Stimulated activated CD4-positive, alpha-beta T cell treated with anti-CD3 and anti-CD28 coated beads, TNF-alpha, amount 100 ng/mL, for 48 hours (primary cell): Measurements from ENCODE around the gene GSG1L.

Experiments used
- DNase-seq, 3 donors: peaks; one replicate each; pipeline ENCODE4 v3.0.0-alpha.2; 2020; ENCODE audit warnings: low read depth in 3 of 3

The GSG1L gene

DNA sequence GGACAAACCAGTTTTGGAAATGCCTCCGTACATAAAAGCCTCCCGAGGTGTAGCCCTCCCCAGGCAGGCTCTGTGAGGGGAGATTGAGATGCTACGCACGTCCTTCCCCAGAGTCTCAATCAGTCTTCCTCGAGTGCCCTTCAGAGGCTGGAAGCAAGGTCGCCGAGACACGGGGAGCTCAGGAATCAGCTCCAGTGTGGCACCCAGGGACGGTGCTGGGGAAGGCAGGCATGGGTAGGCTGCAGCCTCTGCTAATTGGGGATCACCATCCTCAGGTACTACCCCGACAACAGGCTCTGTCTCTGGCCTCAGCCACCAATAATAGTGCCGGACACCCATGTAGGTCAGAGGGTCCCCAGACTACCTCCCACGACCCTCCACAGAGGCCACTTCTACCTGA, 28.1 kb upstream of the GSG1L start:
- DNase-seq: no peak

DNA sequence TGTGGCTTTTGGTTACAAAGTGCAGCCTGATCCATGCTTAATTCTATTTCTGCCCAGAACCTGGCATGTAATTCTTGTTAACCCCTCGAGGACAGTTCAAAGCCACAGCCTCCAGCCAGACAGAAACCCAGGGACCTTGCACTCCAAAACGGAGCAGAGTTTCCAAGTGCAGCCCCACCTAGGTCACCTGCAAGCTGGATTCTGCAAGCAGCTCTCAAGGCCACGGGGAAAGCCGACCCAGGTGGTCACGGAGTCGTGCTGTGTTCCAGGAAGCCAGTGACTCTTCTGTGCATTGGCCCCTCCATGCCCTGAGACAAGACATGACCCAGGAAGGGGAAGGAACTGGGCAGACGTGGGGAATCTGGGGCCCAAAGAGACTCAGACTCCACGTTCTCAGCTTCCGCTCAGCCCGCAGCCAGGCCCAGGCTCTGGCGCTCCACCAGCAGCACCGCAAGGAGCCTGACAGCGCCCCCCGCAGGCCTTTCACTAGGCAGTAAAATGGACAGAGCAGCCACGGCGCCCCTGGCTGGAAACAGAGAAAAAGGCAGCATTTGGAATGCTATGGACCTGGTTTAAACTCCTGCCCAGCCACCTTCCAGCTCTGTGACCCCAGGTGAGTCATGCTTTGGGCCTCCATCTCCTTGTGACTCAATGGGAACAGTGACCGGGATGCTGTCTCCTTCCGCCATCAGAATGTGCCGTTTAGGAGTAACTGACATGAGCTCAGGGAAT, 27.3 kb upstream of the GSG1L start:
- DNase-seq: no peak

GRCh38 chr16:28089992-28090365, 26.5 kb upstream of the GSG1L start:
- no peak for DNase-seq

GRCh38 chr16:28089205-28089991, 25.9 kb upstream of the GSG1L start:
- no peak for DNase-seq

GRCh38 chr16:28087675-28088300, 24.3 kb upstream of the GSG1L start:
- no peak for DNase-seq

DNA sequence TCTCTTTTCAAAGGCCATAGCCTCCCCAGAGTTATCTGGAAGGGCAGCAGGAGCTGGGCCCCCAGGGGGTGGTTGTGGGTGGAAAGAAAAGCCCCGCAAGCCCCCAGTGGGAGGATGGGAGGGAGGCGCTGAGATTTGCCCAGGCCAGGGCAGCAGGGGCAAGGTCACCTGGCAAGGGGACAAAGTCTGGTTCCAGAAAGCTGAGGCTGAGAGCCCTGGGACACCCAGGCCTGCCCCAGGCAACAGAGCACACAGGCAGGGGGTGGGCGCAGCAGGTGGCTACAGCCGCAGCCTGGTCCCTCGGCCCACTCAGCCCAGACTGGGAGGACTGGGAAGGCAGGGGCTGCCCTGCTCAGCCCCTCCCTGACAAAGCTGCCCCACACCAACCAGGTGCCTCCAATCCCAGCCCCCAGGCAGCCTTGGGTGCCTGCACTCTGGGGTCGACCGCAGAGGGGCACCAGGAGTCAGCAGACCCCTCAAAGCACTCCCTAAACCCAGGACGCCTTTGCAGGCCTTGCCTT, 23.7 kb upstream of the GSG1L start:
- DNase-seq: no peak

GRCh38 chr16:28086186-28087139, 22.9 kb upstream of the GSG1L start:
- DNase-seq: no peak

- DNase-seq: no peak
Observed at GRCh38 chr16:28085389-28086171, 22.1 kb upstream of the GSG1L start.

DNA sequence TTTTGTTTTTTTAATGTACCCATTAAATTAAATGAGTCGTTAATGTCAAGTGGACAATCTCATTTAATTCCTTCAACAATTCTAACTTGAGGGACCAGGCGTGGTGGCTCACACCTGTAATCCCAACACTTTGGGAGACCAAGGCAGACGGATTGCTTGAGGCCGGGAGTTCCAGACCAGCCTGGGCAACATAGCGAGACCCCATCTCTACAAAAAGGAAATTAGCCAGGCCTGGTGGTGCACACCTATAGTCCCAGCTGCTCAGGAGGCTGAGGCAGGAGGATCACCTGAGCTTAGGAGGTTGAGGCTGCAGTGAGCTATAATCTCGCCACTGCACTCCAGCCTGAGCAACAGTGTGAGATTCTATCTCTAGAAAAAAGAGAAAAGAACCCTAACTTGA, 20.7 kb upstream of the GSG1L start:
- DNase-seq: no peak

DNA sequence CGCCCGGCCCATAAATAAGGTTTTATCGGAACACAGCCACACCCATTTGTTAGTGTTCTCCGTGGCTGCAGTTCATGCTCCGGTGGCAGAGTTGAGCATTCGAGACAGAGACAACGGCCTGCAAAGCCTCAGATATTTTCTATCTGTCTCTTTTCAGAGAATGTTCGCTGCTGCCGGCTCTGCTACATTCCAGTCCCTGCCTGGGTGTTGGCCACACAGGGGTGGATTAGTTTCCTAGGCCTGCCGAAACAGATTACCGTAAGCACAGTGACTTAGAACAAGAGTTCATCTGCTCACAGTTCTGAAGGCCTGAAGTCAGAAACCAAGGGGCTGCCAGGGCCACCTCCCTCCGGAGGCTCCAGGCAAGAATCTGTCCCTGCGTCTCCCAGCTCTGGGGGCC, 19.1 kb upstream of the GSG1L start:
- DNase-seq: no peak

DNA sequence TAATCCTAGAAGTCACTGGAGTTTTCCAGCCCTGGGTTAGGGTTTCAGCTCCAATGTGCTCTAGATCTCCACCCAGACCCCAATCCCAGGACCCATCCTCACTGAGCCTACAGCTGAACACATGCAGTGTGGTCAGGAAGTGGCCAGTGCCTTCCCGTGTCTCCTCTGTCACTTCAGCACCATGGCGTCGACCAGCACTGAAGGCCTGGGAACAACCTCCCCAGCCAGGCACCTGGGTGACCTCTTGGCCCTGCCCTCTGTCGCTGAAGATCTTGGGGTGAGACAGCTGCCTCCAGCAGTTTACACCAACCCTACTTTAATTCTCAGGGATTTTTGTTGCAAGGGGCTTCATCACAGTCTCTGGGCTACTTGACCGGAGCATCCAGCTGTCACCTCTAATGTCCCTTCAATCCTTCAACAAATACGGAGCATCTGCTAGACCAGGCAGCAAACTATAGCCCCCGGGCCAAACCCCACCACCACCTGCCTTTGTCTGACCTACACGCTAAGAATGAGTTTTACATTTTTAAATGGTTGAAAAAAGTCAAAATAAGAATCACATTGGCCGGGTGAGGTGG, 18.0 kb upstream of the GSG1L start:
- DNase-seq: no peak

DNA sequence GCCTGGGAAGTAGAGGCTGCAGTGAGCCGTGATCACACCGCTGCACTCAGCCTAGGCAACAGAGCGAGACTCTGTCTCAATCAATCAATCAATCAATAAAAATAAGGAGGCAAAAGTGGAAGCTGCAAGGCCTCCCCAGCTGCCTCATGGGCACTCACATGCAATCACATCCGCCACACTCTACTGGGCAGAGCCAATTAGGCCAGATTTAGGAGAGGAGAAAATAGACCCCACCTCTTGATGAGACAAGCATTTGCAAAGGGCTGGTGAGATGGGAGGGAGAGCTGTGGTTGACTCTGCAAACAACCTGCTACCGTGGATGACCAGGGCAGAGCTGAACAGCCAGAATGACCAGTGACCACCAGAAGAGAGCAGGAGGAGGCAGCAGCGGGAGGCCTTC, 14.7 kb upstream of the GSG1L start:
- DNase-seq: no peak

DNA sequence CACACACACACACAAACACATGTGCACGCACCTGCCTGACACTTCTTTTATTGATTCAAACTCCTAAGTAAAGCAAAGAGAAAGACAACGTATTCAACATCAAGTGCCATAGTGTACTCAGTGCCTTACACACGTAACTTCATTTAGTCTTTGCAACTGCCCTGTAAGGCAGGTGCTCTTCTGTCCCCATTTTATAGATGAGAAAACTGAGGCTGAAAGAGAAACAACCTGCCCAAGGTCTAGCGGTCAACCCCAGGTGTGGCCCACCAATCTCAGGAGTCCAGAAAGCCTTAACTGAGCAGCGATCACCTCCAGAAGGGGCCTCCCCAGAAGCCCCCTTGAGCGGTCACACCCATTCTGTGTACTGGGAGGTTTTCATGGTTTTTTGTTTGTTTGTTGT, 10.3 kb upstream of the GSG1L start:
- no peak for DNase-seq

- DNase-seq: no peak
Observed at GRCh38 chr16:28072087-28072486, 8.6 kb upstream of the GSG1L start.

DNA sequence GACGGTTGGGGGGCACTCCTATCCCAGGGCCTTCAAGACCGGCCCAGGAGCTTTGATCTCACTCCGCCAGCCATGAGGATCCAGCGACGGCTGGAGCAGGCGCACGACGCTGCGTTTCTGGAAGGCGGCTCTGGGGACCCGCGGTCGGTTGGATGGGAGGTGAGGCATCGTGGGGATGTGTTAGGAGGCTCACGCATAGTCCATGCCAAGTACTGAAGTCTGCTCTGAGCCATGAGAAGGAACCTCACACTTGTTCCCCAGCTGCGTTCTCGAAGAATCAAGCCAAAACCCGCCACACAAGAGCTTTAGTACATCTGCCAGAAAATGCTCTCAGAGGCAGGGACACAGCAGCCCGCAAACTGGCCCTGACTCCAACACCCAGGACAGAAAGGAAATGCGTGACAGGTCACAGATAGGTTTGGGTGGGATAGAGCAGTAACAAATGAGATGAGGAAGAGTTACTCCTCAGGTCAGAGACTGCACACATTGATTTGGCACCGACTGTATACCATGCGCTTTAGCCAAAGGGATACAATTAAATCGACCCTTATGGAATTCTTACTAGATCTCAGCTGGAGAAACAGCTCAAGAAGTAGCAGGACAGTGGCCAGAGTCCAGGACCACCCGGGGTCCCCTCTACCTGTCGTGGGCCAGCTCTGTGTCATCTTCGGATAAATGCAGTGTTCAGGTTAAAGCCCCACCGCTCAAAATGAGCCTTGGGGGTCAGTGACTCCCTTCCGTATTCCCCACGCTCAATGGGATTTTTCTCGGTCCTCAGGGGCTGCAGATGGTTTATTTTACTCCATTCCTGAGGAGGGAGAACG, 6.7 kb upstream of the GSG1L start:
- no peak for DNase-seq

GRCh38 chr16:28068976-28069375, 5.5 kb upstream of the GSG1L start:
- no peak for DNase-seq

DNA sequence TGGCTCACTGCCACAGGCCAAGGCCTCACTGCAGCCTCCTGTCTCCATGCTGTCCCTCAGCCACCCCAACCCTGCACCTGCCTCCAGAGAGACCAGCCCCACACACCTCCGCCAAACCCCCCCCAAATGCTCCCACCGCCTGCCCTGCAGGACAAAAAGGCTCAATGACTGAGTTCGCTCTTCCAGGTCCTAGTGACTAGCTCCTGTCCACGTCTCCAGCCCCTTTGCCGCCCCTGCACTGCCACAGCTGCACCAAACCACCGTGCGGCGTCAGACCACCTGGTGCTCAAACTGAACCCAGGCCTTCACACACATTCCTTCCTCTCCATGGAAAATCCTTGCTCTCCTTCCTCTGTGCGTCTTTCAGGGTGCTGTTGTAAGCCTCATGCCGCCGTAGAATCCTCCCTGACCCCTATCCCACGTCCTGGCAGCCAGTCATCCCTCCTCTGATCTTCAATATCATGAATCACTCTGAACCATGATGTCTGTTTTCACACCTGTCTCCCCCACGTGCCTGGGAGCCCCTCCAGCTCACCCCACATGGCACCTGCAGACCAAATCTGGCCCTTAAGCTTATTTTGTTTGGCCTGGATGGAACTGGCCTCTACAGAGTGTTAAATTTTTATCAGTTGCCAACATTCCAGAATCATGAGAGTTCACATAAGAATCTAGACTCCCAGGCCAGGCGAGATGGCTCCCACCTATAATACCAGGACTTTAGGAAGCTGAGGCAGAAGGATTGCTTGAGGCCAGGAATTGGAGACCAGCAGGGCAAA, 4.3 kb upstream of the GSG1L start:
- no peak for DNase-seq

DNA sequence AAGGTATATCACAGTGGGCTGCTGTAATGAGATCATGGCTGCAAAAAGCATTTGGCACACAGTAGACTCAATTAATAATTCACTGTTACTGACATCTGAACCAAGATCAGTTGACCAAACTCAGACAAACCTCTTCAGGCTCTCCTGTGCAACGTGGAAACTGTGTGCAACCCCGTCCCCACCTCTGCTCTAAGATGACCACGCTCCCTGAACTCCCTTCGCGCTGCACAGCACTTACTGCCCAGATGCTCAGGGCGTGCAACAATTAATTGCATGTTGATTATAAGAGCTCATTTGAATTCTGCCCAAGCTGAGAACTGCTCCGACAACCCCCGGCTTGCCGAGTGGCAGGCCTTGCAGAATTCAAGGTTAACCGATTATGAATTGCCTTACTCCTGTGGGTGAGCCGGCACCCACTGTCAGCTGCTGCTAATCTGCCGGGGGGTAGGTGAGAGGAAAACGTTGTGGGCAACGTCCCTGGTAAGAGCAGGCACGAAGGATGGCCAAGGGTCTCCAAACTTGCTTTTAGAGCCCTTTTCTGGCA, 1.3 kb upstream of the GSG1L start:
- DNase-seq: no peak
